GM12872 (cell line): ENCODE data around the gene GAB2.

Experiments
- TF ChIP-seq, protein P1 (sequence below): IDR thresholded peaks from 3 replicates; pipeline ENCODE4 v1.5.1; 2011; ENCODE audit warnings: low read depth, mild to moderate bottlenecking, low read length, moderate library complexity; ENCODE audit not compliant: insufficient read depth

GAB2 gene

DNA sequence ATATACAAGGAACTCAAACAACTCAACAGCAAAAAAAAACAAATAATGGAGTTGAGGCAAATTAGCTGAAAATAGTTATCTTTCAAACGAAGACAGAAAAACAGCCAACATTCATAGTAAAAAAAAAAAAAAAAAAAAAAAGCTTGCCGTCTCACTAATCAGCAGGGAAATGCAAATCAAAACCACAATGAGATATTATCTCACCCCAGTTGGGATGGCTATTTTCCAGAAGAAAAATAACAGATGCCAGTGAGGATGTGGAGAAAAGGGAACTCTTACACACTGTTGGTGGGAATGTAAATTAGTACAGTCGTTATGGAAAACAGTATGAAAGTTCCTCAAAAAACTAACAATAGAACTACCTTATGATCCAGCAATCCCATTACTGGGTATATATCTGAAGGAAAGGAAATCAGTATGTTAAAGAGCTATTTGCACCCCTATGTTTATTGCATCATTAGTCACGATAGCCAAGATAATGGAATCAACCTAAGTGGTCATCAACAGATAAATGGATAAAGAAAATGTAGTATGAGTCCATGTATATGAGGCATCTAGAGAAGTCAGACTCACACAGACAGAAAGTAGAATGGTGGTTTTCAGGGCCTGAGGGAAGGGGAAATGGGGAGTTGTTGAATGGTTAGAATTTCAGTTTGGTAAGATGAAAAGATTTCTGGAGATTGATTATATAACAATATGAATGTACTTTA lies 172.9 kb downstream of the GAB2 start:
- TF ChIP-seq, protein P1, sequence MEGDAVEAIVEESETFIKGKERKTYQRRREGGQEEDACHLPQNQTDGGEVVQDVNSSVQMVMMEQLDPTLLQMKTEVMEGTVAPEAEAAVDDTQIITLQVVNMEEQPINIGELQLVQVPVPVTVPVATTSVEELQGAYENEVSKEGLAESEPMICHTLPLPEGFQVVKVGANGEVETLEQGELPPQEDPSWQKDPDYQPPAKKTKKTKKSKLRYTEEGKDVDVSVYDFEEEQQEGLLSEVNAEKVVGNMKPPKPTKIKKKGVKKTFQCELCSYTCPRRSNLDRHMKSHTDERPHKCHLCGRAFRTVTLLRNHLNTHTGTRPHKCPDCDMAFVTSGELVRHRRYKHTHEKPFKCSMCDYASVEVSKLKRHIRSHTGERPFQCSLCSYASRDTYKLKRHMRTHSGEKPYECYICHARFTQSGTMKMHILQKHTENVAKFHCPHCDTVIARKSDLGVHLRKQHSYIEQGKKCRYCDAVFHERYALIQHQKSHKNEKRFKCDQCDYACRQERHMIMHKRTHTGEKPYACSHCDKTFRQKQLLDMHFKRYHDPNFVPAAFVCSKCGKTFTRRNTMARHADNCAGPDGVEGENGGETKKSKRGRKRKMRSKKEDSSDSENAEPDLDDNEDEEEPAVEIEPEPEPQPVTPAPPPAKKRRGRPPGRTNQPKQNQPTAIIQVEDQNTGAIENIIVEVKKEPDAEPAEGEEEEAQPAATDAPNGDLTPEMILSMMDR: no peak

DNA sequence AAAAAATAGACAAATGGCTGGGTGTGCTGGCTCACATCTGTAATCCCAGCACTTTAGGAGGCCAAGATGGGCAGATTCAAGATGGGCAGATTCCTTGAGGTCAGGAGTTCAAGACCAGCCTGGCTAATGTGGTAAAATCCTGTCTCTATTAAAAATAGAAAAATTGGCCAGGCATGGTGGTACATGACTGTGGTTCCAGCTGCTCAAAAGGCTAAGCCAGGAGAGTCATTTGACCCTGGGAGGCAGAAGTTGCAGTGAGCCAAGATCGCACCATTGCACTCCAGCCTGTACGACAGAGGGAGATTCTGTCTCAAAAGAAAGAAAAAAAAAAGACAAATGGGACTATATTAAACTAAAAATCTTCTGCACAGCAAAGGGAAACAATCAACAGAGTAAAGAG lies 173.5 kb downstream of the GAB2 start:
- TF ChIP-seq, protein P1: no peak

DNA sequence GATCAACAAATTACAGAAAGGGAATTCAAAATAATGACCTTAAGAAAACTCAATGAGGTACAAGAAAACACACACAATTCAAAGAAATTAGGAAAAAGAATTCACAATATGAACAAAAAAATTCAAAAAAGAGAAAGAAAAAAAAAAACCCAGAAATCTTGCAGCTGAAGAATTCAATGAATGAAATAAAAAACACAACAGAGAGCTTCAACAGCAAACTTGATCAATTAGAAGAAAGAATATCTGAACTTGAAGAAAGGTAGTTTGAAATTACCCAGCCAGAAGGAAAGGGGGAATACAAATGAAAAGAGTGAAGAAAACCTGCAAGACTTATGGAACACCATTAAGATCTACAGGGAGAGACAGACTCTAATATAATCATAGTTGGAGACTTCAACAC lies 176.1 kb downstream of the GAB2 start:
- TF ChIP-seq, protein P1: no peak

DNA sequence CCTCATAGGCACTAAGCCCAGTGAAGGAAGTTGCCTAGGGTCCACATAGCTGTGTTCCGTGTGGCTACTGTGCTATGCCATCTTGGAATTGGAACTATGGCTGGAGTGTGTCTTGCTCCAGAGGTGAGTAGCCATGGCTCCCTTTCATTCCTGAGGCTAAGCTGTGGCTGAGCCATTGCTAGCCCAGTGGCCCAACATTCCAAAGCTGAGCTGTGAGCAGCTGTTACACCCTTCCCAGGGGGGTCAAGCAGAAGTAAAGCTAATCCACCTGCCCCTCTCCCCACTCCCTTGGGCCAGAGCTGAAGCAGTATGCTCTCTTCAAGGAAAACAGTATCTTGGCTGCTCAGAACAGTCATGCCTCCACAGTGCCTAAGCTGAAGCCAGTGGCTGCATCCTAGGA lies 177.8 kb downstream of the GAB2 start:
- TF ChIP-seq, protein P1: no peak

DNA sequence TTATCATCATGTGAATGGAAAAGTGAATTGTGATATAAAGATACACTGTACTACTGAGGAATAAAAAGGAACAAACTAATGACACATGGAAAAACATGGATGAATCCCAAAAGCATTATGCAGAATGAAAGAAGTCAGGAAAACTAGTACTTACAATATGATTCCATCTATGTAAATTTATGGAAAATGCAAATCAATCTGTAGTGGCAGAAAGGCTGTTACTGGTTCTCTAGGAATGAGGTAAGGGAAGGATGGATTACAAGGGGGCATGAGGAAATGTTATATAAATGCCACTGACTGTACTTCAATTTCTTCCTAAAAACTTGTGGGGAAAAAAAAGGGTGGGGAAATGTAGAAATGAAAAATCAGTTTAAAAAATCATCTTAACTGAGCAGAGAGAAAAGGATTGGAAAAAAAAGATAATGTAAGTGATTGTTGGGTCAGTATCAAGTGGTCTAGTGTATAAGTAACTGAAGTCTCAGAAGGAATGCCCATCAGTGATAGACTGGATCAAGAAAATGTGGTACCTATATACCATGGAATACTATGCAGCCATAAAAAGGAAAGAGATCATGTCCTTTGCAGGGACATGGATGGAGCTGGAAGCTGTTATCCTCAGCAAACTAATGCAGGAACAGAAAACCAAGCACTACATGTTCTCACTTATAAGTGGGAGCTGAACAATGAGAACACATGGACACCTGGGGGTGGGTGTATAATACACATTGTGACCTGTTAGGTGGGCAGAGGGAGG lies 180.2 kb downstream of the GAB2 start:
- TF ChIP-seq, protein P1: no peak

DNA sequence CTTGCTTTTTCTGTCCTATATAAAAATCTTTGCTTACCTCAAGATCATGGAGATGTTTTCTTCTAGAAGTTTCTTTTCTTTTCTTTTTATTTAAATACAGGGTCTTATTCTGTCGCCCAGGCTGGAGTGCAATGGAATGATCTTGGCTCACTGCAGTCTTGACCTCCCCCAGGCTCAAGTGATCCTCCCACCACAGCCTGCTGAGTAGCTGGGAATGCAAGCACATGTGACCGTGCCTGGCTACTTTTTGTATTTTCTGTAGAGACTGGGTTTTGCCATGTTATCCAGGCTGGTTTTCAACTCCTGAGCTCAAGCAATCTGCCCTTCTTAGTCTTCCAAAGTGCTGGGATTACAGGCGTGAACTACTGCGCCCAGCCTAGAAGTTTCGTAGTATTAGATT lies 183.6 kb downstream of the GAB2 start:
- TF ChIP-seq, protein P1: no peak

DNA sequence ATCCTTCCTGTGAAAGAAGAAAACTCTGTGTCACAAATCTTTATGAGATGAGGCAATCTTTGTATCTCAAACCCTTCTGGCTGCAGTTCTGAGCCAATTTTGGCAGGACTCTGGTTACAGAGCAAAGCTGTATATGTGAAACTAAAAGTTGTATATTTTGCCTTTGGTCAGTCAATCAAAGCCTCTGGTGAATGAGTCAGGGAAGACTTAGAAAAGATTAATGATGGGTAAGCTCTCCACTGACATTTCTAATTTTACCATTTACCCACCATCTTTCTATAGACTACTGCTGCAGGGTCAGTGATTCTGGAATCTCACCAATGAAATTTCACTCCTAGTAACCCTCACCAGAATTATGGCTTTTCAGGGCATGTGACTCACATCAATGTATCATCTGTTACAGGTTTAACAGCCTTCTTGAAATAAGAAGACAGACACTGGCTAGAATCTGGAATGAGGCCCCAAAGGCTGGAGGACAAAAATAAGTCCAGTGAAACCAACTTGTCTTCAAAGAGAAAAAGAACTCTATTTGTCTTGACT lies 185.6 kb downstream of the GAB2 start:
- TF ChIP-seq, protein P1: no peak
